ENCODE data around the gene ARMC3.

ARMC3 gene

GRCh38 chr10:22998091-22998490 is 70.2 kb downstream of the ARMC3 start:
- no peak for DNase-seq

DNA sequence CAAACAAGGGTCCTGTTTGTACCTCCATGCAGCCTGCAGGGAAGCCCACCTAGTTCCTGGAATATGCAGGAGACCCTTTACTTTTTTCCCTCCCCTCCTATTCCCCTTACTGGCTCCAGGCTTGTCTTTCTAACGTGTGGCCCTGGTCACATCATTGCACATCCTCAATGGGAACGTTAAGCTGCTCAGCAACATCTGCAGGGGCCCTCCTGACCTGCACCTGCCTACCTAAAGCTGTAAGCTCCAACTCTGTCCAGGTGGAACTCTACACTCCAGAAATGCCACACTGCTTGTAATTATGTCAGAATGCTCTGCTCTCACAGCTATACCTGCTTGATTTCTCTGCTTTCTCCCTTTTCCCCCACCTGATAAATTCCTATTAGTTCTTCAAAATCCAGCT is 72.1 kb downstream of the ARMC3 start:
- no peak for DNase-seq

DNA sequence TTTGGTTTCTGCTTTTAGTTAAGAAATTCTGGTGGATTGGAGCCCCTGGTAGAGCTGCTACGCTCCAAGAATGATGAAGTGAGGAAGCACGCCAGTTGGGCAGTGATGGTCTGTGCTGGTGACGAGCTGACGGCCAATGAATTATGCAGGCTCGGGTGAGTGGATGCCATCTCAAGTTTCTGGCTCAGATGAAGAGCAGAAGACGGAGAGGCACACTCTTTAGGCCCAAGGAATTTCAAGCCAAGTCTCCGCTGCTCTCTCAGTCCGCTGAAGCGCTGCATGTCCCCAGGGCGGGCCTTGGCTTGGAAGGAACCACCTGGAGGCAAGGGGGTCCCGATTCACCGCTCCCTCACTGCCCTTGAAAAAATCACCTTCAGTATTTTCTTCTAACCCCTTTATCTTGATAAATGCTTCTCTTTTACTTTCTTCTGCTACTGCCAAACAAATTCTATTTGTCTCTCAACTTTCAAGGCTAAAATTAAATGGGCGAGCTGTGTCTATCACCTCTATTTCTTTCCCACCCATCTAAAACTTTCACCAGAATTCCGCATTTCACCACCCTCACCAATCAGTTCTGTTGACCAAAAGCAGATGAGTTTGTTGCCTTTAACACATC is 74.2 kb downstream of the ARMC3 start:
- DNase-seq, result no peak

DNA sequence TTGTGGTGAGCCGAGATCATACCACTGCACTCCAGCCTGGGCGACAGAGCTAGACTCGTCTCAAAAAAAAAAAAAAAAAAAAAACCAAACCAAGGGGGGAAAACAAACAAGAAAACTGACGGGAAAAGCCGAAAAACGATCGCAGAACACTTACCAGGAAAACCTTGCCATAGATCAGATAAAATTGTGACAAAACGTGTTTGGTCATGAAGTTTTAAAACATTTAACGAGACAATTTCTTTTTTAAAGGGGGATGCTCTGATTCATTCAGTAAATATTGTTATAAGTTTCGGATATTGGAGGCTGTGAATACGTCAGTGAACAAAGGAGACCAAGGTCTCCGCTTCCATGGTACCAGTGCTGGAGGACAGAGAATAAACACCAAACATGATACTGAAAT is 77.3 kb downstream of the ARMC3 start:
- DNase-seq, result no peak

GRCh38 chr10:23013581-23014335 is 85.9 kb downstream of the ARMC3 start:
- DNase-seq, result no peak

DNA sequence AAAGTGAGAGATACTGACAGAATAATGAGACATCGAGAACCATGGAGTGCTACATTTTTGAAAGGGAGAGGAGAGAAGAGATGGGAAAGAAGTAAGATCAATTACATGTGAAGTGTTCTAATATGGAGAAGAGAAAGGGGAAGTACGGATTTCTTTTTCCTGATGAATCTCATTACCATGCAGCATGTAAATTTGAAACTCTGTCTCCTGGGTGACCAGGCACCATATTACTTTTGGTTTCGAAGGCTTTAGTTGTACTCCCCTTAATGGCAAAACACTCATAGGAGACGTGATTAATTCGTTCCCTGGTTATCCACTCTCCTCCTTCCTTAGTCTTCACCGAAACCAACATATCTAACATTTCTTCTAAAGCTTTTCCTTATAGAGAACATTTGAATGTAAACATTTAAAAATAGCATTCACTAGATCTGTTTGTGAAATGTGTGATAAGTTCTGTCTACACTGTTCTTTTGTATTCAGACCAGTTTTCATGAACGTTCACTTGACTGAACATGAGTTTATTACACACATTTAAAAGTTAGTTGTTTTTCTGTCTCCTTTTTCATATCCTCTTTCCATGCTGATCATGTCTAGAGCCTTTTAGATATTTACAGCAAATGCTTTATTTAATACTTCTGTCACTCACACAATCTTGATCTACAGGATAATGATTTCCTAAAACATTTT is 87.3 kb downstream of the ARMC3 start:
- DNase-seq, result no peak

GRCh38 chr10:23016636-23017035 is 88.8 kb downstream of the ARMC3 start:
- no peak for DNase-seq

GRCh38 chr10:23019633-23020032 is 91.8 kb downstream of the ARMC3 start:
- DNase-seq, result no peak

DNA sequence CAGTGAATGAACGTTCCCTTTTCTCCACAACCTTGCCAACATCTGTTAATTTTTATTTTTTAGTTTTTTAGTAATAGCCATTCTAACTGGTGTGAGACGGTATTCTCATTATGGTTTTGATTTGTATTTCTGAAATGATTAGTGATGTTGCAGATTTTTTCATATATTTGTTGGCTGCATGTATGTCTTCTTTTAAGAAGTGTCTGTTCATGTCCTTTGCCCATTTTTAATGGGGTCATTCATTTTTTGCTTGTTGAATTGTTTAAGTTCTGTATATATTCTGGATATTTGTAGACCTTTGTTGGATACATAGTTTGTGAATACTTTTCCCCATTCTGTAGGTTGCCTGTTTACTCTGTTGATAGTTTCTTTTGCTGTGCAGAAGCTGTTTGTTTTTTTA is 93.6 kb downstream of the ARMC3 start:
- no peak for DNase-seq

GRCh38 chr10:23024002-23024401 is 96.1 kb downstream of the ARMC3 start:
- no peak for DNase-seq

DNA sequence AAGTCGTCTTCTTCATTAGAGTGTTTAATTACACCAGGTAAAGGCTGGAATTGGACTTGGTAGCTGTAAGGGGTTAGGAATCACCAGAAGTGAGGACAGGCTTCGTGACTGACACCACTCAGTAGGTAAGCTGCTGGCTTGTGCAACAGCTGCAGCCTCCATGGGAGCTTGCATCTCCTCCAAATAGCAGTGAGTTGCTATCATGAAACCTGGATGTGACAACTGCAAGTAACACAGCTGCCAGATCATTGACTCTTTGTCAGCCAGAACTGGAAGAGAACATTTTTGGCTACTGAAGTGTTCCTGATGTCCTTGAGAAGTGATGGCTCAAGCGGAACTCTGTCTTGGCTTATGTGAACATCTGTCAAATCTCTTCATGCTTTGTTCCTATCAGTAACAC is 103.5 kb downstream of the ARMC3 start:
- no peak for DNase-seq

DNA sequence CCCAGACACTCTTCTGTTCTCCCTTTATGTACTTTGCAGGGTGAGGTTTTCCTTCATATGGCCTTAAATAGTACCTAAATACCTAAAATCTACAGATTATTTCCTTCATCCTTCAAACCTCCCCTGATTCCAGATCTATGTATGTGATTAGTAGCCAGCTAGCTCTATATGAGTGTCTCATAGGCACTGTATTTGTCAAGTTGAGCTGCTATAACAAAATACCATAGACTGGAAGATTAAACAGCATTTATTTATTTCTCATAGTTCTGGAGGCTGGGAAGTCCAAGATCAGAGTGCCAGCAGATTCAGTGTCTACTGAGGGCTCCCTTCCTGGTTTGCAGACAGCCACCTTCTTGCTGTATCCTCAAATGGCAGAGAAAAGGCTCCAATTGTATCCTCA is 106.9 kb downstream of the ARMC3 start:
- DNase-seq, result no peak

DNA sequence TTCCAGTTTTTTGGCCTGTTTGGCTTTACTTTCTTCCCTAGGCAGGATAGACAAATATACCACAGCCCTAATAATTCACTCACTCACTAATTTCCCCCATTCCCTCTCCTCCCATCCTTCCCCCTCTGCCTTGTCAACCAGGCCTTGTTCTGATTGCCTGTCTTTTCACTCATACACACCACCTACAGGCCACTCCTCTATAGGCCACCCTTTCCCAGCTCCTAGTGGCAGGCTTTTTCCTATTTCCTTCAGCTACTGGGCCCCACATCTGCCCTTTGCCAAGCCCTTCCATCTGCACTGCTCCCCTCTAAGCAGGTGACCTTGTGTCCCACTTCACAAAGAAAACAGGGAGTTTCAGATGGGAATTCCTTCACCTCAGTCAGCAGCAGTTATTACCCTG is 107.7 kb downstream of the ARMC3 start:
- no peak for DNase-seq

DNA sequence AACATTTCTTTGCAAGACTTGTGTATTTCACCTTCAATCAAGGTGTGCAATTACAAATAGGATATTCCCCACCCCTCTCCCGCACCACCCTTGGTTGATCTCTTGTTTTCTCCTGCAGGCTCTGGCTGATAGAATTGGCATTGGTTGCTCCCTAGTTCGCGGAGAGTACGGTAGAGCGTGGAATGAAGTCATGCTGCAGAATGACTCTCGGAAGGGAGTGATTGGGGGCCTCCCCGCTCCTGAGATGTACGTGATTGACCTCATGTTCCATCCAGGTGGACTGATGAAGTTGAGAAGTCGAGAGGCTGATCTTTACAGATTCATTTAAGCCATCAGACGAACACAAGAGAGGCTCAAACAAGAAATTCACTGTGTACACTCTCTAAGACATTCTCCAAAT is 109.3 kb downstream of the ARMC3 start:
- DNase-seq, result no peak

- DNase-seq, result no peak
Observed at GRCh38 chr10:23037561-23037960, 109.7 kb downstream of the ARMC3 start.

GRCh38 chr10:23038172-23038571 is 110.3 kb downstream of the ARMC3 start:
- no peak for DNase-seq

GRCh38 chr10:23040002-23040401 is 112.1 kb downstream of the ARMC3 start:
- DNase-seq, result no peak

GRCh38 chr10:23046027-23046426 is 118.2 kb downstream of the ARMC3 start:
- no peak for DNase-seq

DNA sequence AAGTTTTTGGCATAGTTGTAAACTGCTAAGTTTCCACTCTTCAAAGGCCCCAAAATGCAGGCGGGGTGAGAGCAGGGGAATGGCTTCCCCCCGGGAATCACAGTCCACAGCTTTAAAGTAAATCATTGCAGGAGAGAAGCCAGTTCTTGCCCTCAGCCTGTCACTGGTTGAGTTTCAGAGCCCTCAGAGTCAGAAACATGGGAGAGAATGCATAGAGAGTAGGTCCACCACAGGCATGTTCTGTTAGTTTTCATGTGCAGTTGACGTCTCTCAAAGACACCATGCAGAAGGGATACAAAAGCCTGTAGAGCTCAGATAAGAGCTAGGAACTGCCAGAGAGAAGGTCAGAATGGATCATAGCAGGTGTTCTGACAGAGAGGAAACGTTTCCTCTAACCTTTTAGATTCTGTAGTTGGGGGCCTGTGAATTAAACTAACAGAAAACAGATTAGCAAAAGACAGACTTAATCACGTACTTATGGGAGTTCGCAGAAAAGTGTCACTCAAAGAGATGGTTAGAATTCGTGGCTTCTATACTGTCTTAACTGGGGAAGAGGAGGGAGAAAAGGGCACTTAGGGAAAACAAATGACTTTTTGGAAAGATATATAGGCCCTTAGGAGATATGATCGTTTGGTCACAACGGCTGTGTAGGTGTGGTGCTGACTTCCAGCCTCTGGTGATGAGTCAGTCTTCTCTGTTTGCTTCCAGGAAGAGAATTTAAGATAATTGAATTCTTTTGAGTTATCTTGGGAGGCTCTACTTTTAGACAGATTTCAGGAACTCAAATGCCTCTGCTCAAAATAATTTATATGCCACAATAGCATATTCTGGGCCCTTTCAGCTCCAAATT is 119.6 kb downstream of the ARMC3 start:
- DNase-seq, result no peak

- no peak for DNase-seq
Observed at GRCh38 chr10:23048191-23048590, 120.3 kb downstream of the ARMC3 start.

DNA sequence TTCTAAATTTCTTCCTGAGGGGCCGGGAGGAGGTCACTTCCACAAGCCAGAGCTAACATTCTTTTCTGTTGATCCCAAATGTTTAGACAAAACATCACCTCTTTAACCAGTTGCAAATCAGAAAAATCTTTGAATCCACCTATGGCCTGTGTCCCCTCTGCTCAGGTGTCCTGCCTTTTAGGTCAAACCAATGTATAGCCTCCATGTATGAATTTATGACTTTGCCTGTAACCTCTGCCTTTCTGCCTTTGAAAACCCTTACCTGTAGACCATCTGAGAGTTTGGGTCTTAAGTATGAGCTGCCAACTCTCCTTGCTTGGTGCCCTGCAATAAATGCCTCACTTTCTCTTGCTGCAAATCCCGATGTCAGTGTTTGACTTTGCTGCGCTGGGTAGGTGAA is 123.4 kb downstream of the ARMC3 start:
- no peak for DNase-seq

GRCh38 chr10:23051855-23052331 is 124.0 kb downstream of the ARMC3 start:
- DNase-seq, result no peak

DNA sequence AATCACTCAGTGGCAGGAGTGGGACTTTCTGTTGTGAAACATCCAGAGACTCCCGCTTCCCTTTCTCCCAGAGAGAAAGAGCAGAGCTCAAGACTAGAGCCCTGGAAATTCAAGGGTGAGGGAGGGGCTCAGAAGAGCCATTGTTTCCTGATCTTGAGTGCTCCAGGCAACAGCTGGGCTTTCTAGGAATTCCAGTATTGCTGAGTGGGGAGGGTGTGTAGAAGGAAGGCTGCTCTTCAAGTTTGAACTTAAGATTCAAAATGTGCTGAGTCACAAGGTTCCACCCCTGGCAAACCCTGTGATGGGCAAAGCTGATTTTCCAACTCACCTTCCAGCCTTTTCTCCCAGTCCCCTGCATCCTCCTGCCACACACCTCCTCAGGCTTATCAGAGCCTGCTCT is 125.2 kb downstream of the ARMC3 start:
- DNase-seq, result no peak

Data from activated CD8-positive, alpha-beta memory T cell treated with anti-CD3 and anti-CD28 coated beads for 24 hours (primary cell).